Measurements from ENCODE around the gene GPR45.

GPR45 gene

DNA sequence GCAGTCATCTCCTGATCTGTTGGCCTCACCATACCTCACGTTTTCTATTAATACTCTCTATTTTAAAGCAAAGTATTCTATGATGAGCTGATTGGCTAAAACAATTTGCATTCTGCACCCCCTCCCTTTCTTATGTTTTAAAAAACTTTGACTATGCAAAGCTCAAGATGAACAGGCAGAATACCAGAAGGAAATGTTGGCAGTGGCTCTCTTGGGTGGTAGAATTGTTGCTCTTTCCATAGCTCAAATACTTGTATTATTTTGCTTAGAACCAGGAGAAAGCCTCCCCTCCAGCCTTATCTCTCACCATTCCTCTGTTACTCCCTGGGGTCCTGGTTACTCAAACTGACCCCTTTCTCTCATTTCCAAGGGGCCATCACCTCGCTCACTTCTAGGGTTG is 14.4 kb downstream of the GPR45 start:
- no peak for DNase-seq

DNA sequence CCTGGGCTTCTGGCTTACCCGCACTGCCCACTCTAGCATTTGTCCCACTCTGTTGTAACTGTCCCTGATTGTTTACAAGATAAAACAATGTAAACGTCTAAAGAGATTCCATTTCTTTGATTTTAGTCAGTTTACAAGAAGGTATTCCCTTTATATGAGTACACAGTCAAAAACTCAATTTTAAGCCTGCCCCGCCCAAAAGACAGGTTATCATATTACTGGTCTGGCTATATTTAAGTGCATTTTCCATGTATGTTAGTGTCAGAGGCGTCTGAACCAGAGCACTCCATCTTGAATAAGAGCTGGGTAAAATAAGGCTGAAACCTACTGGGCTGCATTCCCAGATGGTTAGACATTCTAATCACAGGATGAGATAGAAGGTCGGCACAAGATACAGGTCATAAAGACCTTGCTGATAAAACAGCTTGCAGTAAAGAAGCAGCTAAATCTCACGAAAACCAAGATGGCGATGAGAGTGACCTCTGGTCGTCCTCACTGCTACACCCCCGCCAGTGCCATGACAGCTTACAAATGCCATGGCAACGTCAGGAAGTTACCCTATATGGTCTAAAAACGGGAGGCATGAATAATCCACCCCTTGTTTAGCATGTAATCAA is 15.0 kb downstream of the GPR45 start:
- DNase-seq: no peak

DNA sequence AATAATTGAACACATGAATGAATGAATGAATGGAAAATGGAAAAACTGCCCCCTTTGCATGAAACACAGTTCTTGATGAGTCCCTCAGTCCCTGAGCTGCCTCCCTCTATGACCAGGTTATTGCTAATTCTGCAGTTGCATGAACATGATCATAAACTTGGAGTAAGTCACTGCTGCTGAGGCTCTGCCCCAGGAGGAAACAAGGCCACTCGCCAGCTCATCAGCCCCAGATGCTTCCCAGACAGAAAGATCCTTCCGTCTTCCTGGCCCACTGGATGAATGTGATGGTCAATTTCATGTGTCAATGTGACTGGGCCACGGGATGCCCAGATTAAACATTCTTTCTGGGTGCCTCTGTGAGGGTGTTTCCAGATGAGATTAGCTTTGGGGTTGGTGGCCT is 16.4 kb downstream of the GPR45 start:
- no peak for DNase-seq

DNA sequence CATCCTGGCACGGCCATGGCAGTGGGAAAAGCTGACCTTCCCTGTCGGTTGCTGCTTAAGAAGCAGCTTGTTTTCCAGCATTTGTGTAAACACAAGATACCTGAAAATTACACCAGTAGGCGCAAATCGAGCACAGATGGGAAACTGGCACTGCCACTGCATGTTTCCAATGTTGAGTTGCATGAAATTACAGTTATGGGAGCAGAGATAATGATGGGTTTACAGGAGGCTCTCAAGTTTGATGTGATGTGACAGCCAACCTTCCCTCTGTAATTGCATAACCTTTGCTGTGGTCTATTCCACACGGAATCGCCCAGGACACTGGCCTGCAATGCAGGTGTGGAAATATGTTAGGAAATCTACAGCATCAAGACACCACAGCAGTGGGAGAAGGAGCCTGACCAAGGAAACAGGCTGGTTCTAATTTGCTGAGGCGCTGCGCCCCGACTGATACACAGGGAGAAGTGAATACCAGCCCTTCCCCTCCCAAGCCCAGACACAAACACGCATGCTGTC is 17.4 kb downstream of the GPR45 start:
- DNase-seq: peak; percentile 13

DNA sequence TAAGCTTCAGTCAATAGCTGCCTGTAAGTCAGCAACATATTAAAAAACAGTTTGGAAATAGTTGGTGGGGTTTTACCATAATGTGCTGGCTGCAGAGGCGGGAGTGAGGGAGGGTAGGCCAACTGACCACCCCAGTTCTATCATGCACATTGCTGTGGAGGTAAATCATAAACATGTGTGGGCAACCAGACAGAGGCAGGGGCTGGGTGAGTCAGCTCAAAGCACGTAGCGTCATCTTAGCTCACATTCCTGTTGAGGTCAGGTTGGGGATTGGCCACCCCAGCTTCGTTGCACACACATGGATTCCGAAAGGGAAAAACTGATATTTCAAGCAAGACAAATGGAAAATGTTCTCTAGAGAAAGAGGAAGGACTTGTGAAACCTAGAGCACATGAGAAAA is 19.5 kb downstream of the GPR45 start:
- DNase-seq: peak; percentile 23

DNA sequence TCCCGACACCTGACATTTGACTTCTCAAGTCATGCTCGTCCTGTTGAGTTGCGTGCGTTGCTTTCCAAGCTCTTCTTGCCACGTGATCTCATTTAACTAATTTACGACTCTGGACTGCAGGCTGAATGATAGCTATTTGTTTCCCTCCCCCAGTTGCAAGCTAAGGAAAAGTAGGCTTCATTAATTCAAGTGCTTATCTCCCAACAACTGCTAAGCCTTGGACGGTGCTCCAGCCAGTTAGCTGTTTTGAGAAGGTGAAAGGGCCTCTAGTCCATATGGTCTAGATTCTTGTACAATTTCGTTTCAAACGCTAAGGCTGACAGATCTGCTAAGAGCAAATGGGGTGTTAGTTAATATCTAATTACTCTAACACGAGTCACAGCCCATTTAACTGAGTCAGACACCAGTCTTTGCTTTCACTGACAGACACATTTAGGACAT is 21.1 kb downstream of the GPR45 start:
- DNase-seq: no peak

DNA sequence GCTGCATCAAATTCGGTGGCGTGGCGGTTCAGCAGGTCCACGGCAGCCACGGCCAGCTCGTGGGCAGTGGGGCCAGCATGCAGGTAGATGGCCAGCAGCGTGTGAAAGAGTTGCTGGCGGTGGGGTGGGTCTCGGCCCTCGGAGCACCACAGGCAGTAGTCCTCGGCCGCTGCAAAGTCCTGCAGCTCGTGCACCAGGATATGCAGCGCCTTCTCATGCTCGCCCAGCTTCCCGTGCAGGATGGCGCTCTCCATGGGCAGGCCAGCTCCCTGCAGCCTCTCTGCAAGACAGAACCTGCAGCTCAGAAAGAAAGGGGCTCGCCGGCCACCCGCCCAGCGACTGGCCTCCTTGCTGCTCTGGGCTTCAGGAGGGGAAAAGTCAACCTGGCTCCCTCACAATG is 27.9 kb downstream of the GPR45 start:
- DNase-seq: no peak

DNA sequence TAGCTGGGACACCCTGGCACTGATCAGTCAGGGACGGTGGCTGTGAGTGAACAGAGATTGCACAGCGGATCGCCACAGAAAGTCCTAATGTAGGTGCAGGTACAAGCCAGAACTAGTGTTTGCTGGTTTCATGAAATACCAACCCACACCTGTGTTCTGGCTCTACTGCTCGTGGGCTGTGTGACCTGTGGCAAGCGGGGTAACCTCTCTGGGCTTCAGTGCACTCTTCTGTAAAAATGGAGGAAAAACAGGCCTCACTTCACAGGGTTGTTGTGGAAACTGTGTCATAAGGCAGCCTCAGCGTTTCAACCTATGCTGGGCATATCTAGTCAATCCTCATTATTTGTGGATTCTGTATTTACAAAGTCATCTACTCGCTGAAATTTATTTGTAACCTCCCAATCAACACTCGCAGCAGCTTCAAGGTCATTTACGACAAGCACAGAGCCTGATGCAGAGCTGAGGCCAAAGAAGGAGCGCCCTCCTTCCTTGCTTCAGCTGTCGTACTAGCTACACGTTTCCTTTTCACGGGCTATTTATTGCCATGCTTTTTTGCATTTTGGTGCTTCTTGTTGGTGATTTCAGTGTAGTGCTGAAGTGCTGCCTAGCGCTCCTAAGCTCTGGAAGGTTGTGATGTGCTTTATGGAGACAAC is 30.0 kb downstream of the GPR45 start:
- DNase-seq: no peak

DNA sequence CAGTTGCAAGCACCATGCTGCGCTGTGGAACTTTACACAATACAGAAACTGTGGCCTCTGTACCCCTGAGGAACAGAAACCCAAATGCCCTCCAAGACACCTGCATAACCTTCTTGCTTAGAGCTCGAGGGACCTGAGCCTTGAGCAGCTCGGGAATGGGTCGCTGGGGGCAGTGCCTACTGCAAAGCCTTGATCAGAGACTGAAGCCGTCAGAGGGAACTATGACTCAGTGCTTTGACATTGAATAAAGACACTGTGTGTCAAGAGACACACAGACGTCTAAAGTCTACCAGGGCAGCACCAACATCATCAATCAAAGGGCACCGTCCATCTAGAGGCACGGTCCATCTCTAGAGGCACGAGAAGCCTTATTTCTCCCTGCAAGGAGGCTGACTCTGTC is 30.6 kb downstream of the GPR45 start:
- no peak for DNase-seq

DNA sequence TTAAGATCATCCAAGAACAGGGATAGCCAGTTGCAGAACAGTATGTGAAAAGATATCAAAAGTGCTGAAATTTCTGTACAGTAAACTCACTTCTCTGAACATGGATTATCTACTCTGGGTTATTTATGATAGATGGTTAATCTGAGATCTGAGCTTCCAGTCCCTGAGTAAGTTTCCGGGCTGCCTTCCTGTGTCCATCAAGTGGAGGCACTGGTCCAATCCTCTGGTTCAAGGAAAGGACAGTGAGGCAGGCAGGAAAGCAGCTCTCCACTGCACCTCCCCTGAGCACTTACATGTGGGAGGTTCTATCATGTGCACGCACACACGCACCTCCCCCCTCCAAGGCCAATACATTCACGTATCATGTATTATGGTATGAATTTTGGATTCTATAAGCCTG is 32.5 kb downstream of the GPR45 start:
- DNase-seq: no peak

DNA sequence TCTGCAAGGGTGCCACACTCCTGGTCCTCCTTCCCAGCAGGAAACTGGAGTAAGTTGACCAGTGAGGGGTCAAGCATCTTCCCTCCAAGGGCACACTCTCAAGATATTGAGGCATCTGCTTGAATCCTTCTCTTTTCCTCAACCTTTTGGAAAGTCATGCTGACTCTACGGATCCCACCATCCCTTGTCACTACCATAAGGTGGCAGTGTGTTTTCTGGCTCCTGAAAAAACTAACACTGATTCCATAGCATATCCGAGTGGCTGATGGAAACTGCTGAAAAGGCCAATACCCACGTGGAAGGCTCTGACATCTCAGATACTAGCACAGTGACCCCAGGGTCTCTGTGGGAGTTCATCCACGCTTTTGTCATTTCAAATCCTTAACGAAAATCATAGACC is 37.1 kb downstream of the GPR45 start:
- DNase-seq: no peak

DNA sequence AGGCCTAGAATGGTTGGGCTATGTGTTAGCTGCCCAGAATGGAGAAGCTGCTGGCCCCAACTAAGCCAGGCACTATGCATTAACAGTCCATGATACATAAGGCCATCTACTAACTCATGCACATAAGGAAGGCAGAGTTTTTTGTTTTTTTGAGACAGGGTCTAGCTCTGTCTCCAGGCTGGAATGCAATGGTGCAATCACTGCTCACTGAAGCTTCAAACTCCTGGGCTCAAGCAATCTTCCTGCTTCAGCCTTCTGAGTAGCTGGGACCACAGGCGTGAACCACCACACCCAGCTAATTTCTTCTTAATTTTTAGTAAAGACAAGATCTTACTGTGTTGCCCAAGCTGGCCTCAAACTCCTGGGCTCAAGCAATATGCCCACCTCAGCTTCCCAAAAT is 37.6 kb downstream of the GPR45 start:
- no peak for DNase-seq

DNA sequence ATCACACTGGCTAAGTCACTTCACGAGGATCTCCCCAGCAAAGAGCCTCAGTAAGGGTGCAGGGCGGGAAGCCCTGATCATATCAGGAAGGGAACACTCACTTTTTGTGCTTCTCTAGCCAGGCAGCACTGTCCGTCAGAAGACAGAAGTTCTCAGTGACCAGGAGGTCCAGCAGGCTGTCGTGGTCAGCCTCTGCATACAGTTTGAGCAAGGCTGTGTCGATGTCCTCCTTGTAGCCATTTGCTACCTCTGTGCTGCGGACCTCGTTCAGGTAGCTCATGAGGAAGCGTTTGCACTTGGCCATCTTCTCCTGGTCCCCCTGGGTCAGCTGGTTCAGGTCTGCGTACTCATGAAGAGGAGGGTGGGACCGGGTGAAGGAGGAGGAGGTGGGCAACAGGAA is 38.7 kb downstream of the GPR45 start:
- DNase-seq: no peak

DNA sequence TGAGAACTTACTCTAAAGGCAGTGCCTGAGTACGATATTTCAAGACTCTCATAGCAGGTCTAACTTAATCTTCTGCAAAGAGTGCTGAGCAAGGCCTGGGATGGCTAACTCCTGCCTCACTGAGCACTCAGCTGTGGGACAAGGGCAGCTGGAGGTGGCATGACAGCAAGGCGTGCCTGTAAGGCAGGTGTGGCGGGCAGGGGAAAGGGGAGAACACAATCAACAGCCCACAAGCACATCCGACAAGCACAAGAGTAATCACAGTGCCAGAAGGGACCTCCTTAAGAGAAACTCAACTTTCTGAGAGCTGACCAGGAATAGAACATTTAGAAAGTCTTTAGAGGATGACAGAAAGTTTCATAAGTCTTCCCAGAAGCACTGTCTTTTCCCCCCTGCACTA is 42.0 kb downstream of the GPR45 start:
- DNase-seq: no peak

DNA sequence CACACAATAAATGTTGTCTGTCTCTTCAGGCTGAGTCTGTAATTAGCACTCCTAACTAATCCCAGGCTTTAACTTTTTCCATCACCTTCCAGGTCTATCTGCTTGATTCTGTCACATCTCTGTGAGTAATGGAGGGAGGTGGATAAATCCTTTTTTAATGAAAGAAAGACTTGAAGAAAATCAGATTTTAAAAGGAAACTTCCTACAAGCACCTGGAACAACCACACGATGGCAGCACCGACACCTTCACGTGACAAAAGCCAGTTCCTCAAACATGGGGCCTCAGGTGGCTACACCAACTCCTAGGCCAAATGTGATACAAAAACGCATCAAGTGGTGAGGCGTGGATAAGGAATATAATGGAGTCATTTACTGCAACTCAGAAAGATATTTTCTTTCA is 46.1 kb downstream of the GPR45 start:
- DNase-seq: peak; percentile 37

DNA sequence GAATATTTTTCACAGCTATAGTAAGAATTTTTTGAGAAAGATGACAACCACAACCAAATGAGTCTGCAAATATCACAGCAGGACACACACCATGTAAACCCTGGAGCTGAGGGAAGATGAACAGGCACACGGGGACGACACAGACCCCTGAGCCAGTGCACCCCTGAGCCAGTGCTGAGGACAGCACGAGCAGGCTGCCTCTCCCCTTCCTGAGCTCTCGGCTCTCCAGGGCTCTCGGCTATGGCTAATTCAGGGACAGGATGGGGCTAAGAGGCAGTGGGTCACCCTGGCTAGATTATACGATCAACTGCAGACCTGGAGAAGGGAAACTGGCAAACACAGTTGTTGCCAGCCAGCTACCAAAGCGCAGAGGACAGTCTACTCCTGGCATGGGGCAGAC is 46.6 kb downstream of the GPR45 start:
- no peak for DNase-seq

DNA sequence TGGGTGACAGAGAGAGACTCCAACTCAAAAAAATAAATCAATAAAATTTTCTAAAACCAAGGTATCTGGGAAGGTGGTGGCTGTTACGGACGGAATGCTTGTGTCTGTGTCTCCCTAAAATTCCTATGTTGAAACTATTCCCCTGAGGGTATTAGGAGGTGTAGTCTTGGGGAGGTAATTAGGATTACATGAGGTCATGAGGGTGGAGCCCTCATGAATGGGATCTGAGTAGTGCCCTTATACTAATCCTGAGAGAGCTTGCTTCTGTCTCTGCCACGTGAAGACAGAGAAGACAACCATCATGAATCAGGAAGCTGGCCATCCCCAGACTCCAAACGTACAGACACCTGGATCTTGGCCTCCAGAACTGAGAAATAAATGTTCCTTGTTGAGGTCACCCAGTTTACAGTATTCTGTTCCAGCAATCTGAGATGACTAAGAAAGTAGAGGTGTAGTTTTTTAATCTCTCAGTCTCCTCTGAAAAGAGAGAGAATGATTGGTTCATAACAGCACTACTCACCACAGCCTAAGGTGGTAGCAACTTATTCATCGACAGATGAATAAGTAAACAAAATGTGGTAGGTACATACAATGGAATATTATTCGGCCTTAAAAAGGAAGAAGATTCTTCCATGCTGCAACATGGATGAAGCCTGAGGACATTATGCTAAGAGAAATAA is 49.6 kb downstream of the GPR45 start:
- DNase-seq: no peak

DNA sequence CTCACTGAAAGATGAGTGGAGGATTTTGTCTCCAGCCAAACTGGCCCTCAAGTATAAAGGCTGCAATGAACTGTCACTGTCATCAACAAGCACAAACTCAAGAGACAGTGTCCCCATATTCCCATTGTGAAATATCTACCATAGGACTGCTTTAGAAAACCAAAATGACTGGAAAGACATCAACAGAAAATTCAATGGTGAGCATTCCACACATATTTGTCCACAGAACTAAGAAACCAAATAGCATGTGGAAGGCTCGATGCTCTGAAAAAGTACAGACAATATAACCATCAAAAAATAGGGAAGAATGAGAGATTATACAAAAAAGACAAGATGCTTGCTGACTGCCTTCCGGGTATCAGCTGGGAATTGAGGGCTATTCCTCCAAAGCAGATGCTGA is 50.4 kb downstream of the GPR45 start:
- DNase-seq: no peak

All from eye (tissue), 1 donor.